ENCODE measurements around the gene LRRC34. TPM values are rescaled to one million over a fixed set of nuclear protein-coding genes. Genes with fewer than 3 reads are reported as not detected.

LRRC34 gene
- total RNA-seq, 1 donor from 2014 or later: 7.0 TPM

DNA sequence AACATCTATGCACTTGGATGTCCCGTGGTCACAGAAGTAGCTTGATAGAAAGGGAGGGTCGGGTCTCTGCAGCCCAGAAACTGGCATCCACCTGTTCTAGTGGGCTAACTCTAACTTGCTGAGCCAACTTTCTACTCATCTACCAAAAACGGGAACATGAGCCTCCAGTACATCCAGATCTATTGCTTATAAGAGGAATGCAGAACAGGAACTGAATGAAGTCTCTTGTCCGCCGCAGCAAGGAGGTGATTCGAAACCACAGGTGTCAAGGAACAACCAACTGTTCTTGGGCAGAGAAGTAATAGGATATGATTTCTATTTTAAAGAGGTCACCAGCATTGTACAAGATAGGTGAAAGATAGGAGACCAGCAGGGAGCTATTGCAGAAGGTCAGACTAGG lies 65.8 kb downstream of the LRRC34 start:
- no peak for DNase-seq (ENCODE audit: low spot score, unreplicated experiment)
- H3K36me3 Mint-ChIP-seq (ENCODE audit: insufficient read depth): no peaks in the 10 kb centered on the region
- H3K27ac Mint-ChIP-seq: no peak overlapping the region
- H3K9me3 Mint-ChIP-seq (ENCODE audit: low read depth): no peaks in the 10 kb centered on the region
- H3K4me1 Mint-ChIP-seq (ENCODE audit: low read depth): peaks cover 17% of the 10 kb centered on the region
- TF ChIP-seq CTCF (IDR thresholded peaks at IDR 0.05; ENCODE audit: unreplicated experiment): no peak
- no peak overlapping the region for H3K4me3 Mint-ChIP-seq (ENCODE audit: low read depth)
- H3K27me3 Mint-ChIP-seq: peaks cover 12% of the 10 kb centered on the region

DNA sequence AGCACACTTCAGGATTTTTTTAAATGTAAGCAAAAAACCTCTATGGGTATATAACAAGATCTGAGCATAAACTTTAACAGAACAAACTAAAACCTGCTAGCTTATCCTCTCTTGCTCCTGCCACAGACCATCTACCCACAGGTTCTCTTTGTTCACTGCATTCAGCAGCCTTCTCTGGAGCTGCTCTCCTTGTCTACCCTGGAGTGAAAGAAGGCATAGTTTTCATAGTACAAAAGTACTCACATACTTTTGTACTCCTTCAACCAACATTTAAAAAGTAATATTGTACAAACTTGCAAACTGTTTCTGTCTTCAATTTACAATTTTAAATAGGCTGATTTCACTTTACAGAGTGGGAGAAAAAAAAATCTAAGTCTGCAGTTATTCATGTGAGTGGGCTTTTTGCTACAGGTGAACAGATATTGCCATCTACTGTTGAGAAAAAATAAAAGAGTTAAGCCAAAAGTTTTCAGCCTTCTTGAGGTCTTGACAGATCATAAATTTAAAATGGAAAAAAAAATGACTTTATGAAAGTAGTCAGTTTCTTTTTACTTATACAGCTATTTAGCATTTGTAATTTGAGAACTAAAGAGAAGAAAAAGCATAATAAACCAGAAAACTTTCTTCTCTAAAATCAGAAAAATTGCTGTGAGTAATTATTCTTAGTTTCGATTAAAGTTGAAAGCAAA lies 68.2 kb downstream of the LRRC34 start:
- no peak for DNase-seq (ENCODE audit: low spot score, unreplicated experiment)
- peak; percentile 64 for TF ChIP-seq CTCF (IDR thresholded peaks at IDR 0.05; ENCODE audit: unreplicated experiment)
- H3K4me1 Mint-ChIP-seq (ENCODE audit: low read depth): peaks cover 15% of the 10 kb centered on the region
- no peaks in the 10 kb centered on the region for H3K36me3 Mint-ChIP-seq (ENCODE audit: insufficient read depth)
- H3K9me3 Mint-ChIP-seq (ENCODE audit: low read depth): no peaks in the 10 kb centered on the region
- peaks cover 10% of the 10 kb centered on the region for H3K27me3 Mint-ChIP-seq
- H3K27ac Mint-ChIP-seq: peak overlapping the region; percentile 38
- H3K4me3 Mint-ChIP-seq (ENCODE audit: low read depth): no peak overlapping the region

Other genes starting within 250 kb of the LRRC34 start
- gene MECOM, start 149.2 kb downstream of the LRRC34 start, total RNA-seq: 186 and 195 TPM in 2 replicates
- gene TERC, start 47.8 kb downstream of the LRRC34 start, total RNA-seq: 9.1 and 12.4 TPM in 2 replicates
- gene ACTRT3, start 43.3 kb downstream of the LRRC34 start, total RNA-seq: 2.1 and 2.6 TPM in 2 replicates
- gene MYNN, start 39.5 kb downstream of the LRRC34 start, total RNA-seq: 15.5 and 15.8 TPM in 2 replicates
- gene LRRIQ4, start within 50 bp of the LRRC34 start, total RNA-seq: 0.31 and 0.42 TPM in 2 replicates
- gene LRRC31, start 57.0 kb upstream of the LRRC34 start, total RNA-seq: 0.67 and 1.2 TPM in 2 replicates
- not detected in 2 replicates for gene SAMD7, start 98.7 kb upstream of the LRRC34 start, total RNA-seq
- gene SEC62, start 153.9 kb upstream of the LRRC34 start, total RNA-seq: 94.6 and 103 TPM in 2 replicates
- 33.7 and 44.3 TPM in 2 replicates for gene GPR160, start 225.1 kb upstream of the LRRC34 start, total RNA-seq